ENCODE results near the gene PIK3R6.

GRCh38 chr17:8877984-8878383 is 10.5 kb upstream of the PIK3R6 start:
- TF ChIP-seq EZH2phosphoT487 (IDR thresholded peaks at IDR 0.05; ENCODE audit: insufficient read depth, low read depth) (no peak), EZH2 (IDR thresholded peaks at IDR 0.05; ENCODE audit: insufficient read depth, poor library complexity, severe bottlenecking) (no peak)
